Raji (cell line): ENCODE data around the gene SMAD4.

Experiments used
- POLR2A ChIP-seq: IDR thresholded peaks from 2 replicates; pipeline ENCODE4 v1.6.1; 2011; ENCODE audit warnings: low read depth, low read length, control low read depth; ENCODE audit not compliant: insufficient read depth

Gene SMAD4

GRCh38 chr18:51110073-51110797 is 80.2 kb downstream of the SMAD4 start:
- no peak for TF ChIP-seq POLR2A

DNA sequence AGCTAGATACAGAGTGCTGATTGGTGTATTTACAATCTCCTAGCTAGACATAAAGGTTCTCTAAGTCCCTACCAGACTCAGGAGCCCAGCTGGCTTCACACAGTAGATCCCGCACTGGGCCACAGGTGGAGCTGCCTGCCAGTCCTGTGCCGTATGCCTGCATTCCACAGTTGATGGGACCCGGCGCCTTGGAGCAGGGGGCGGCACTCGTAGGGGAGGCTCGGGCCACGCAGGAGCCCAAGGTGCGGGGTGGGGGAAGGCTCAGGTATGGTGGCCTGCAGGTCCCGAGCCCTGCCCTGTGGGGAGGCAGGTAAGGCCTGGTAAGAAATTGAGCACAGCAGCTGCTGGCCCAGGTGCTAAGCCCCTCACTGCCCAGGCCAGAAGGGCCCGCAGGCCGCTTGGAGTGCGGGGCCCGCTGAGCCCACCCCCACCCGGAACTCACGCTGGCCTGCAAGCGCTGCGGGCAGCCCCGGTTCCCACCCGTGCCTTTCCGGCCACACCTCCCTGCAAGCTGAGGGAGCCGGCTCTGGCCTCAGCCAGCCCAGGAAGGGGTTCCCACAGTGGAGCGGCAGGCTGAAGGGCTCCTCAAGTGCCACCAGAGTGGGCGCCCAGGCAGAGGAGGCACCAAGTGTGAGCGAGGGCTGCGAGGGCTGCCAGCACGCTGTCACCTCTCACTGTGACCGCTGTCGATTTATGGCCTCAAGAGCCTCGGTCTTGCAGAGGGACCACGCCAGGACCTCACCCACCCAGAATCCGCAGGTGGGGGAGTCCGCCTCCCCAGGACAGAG is 91.0 kb downstream of the SMAD4 start:
- TF ChIP-seq POLR2A: no peak

- TF ChIP-seq POLR2A: no peak
Observed at GRCh38 chr18:51121597-51121857, 91.5 kb downstream of the SMAD4 start.

GRCh38 chr18:51122266-51123045 is 92.4 kb downstream of the SMAD4 start:
- TF ChIP-seq POLR2A: no peak

GRCh38 chr18:51123046-51123395 is 93.0 kb downstream of the SMAD4 start:
- TF ChIP-seq POLR2A: no peak

DNA sequence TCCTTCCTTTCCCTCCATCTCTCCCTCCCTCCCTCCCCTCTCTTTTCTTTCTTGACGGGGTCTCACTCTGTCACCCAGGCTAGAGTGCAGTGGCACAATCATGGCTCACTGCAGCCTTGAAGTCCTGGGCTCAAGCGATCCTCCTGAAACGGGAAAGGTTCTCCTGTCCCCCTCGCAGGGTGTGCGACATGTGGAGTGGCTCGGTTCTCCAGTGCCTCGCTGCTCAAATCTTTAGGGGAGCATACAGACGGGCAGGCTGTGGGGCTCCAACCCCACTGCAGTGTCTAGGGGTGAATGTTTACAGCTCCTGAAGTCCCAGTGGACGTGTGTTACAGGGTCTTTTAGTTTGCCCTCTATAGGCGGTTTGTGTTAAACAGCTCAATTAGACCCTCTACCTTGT is 93.5 kb downstream of the SMAD4 start:
- no peak for TF ChIP-seq POLR2A

DNA sequence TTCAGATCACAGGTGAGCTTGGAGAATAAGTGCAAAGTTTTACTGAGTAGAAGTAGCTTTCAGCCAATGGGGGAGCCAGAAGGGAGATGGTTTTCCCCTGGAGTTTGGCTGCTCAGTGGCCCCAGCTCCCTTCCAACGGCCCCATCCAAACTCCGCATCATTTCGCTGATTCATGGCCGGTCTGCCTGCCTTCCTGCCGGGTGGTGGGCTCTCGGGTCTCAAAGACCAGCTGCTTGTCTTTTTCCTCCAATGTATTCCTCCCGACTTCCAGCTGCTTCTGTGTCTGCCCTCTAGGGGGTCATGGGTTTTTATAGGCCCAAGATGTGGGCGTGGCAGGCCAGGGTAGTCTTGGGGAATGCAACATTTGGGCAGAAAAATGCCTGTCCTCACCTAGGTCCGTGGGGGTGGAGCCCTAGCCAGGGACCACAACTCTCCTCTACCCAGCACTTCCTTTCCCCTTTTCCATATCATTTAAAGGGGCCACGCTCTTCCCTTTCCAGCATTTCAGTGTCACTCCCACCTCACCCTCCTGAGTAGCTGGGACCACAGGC is 94.0 kb downstream of the SMAD4 start:
- no peak for TF ChIP-seq POLR2A

DNA sequence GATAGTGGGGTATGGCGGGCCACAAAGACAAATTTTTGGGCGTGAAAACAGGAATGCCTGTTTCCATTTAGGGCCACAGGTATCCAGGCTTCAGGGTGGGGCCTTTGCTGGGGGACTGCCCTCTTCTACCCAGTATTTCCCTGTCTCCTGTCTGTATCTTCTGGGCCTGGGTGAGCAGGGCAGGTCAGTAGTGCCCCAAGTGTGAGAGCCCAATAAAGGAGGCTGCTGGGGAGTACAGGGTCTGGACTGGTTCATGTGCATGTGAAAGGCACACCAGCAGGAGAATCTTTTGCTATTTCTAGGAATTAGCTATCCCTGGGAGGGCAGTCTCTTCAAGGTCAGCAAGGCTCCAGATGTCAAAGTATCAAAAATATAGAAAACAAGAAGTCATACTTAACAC is 96.0 kb downstream of the SMAD4 start:
- TF ChIP-seq POLR2A: no peak

DNA sequence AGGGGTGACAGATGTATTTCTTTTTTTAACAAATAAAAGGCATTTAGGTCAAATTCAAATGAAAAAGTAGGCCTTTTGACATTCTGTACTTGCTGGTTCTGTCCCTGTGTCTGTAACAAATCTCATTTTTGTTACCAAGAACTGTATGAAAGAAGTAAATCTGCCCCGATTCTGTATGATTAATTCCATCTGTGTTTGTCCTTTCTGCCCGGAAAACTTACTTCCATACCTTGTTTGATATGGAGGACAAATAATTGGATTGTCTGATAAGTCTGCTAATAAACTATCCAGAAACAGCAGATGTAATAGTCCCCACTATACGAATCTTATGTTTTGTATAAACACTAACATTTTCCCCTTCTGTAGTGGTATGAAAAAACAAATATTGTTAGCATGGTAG is 97.7 kb downstream of the SMAD4 start:
- no peak for TF ChIP-seq POLR2A

DNA sequence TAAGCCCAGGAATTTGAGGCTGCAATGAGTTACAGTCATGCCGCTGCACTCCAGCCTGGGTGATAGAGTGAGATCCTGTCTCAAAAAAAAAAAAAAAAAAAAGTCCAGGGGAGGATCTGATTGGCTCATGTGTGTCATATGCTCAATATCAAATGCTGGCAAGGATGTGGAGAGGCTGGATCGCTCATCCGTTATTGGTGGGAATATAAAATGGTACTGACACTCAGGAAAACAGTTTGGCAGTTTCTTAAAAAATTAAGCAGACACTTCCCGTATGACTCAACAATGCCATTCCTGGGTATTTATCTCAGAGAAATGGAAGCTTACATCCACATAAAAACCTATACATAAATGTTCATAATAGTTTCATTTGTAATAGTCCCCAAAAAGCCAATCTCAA is 98.5 kb downstream of the SMAD4 start:
- no peak for TF ChIP-seq POLR2A

- TF ChIP-seq POLR2A: no peak
Observed at GRCh38 chr18:51132256-51132935, 102.4 kb downstream of the SMAD4 start.

DNA sequence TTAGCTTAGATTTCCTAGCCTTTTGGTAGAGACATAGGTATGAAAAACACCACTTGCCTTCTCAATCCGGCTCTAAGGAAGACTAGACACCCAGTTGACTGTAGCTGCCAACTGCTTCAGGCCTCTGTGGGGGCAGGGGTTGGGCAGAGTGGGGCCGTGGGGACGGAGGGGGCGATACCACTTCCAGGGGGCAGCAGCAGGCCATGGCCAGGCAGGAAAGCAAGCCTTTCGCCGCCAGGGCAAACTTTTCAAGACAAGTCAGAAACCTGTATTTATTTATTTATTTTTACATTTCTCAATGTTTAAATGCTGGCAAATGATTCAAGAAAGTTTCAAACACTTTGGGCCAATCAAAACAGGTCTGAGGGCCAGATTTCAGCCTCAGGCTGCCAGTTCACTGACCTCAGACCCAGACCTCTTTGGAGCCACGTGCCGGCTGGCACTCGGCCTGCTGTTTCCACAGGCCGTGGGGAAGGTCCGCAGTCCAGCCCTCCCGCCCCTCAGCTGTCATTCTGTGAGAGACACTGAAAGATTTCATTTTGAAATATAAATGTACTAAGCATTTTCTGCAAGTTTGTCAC is 103.7 kb downstream of the SMAD4 start:
- TF ChIP-seq POLR2A: no peak
